ENCODE data around the gene PTCRA.
"Not testable (repeated sequence)": the region's sequence is repeated elsewhere in the genome, so short reads cannot be mapped to it uniquely, and the experiment has no call there.

PTCRA gene, protein sequence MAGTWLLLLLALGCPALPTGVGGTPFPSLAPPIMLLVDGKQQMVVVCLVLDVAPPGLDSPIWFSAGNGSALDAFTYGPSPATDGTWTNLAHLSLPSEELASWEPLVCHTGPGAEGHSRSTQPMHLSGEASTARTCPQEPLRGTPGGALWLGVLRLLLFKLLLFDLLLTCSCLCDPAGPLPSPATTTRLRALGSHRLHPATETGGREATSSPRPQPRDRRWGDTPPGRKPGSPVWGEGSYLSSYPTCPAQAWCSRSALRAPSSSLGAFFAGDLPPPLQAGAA

DNA sequence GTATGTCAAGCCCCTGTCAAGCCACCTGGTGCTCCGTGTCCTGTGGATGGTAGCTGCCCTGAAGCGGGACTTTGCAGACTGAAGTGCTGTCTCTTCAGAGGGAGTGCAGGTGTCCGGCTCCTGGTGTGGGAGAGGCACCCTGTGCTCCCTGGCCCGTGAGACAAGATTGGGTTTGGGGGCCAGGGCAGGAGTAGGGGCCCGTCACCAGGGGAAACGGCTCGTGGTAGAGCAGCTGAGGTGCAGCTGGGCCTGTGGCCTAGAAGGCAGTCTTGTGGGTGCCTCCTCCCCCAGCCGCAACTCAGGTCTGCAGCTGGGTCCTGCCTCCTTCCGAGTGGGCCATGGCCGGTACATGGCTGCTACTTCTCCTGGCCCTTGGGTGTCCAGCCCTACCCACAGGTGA lies at the start of gene PTCRA:
PTCRA (plus strand) TSS at position 322 of the 400 bp plus-strand sequence; CDS start at position 339, 17 bp downstream.
- no peak for DNase-seq (ENCODE audit: low spot score)

DNA sequence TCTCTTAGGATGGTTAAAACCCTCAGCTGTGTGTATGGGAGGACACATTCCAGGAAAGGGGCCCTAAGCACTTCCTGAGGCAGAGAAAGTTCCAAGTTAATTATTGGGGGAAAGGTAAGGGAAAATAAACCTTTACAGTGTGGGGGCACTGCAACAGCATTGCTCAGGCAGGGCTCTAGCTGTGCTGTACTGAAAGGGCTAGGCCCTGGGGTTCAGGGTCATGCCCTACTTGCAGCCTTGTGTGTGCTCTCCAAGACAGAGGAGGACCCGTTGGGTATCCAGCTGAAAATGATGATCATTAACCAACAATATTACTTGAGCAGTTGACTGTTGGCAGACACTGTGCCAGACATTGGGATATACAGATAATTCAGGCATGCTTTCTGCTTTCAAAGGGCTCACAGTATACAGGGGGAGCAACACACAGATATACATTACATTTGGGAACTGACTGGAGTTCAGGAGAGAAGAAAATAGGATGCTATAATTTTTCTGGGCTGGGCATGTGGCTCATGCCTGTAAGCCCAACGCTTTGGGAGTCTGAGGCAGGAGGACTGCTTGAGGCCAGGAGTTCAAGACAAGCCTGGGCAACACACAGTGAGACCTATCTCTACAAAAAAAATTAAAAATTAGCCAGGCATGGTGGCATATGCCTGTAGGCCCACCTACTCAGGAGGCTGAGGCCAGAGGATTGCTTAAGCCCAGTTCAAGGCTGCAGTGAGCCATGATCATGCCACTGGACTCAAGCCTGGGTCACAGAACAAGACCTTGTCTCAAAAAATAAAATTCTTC lies 45.5 kb upstream of the PTCRA start:
- no peak for DNase-seq (ENCODE audit: low spot score)

DNA sequence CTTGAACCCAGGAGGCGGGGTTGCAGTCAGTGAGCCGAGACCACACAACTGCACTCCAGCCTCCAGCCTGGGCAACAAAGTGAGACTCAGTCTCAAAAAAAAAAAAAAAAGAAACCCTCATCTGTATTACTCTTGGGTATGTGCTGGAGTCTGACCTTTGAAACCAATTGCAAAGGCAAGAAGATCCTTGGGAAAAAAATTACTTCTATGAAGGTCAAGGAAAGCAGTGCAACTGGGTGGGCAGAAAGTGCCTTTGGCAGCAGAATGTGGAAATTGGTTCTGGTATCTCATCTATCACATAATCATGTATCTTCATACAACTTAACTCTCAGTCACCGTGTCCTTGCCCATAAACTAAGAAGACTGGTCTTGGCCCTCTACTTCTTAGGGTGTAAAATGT lies 44.1 kb upstream of the PTCRA start:
- no peak for DNase-seq (ENCODE audit: low spot score)

DNA sequence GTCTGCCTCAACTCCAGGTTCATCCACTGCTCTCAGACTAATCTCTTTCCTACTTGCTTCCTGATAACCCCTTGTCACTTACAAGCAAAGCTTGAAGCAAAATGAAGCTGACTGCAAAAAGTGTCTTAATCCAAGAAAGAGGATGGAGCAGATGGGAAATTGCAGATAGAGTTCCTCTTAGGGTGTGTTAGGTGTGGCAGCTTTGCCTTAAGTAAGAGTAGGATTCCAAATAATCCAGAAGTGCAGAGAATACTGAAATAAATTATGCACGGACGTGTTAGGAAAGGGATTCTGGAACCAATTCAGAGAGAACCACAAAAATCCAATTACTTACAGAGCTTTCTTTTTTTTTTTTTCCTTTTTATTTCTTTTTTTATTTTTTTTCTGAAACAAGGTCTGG lies 42.5 kb upstream of the PTCRA start:
- no peak for DNase-seq (ENCODE audit: low spot score)

DNA sequence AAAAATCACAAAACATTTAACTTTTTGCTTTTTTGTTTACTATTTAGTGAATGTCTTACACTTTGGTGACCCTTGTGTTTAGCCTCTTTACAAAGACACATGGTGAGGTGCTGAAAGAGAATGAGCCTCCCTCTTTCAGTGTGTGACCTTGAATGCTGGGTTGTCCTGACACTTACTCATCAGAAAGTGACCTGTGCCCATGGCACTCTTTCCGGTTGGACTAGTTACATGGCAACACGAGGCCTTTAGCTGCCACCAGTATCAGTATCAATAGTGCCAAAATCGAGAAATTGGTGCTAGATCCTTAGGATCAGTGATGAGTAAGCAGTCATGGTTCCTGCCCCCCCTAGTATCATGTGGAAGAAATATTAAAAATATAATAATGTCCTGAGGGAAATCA lies 38.2 kb upstream of the PTCRA start:
- DNase-seq (ENCODE audit: low spot score) = no peak

DNA sequence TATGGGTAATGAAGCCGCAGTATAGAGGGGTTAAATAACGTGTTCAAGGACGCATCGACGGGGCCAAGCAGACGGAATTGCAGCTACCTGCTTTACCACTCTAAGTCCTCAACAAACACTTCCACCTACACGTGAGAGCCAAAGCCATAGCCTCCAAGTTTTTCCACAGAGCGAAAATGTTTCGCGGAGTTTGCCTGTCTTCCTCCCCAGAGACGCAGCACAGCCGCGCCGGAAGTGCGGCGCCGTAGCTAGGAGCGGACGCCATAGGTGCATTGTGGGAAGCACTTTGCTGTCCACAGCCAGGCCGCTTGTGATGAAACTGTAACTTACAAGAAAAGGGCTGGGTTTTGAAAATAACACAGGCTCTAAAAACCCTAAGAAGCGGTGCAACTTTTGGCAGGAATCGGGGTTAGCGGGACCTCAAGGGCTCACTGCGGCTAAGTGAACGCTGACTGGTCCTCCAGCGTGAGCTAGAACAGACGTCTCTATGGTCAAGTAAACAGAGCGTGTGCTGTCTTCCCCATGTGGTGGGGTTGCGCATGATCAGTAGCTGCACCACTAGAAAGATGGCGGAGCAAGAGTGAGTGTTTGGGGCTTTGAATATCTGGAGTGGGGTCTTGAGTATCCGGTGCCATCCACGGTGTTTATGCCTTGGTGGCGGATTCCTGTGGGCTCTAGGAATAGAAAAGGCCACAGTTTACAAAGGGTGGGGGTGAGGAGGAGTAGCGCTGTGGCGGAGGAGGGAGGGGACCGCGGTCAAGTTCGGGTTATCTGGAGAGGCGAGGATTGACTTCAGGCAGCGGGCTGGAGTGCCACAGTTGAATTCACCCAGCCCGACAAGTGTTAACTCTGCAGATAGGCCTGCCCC lies 36.2 kb upstream of the PTCRA start, which contains the start of gene RPL7L1:
RPL7L1 (plus strand) TSS at position 245 of the 868 bp plus-strand sequence; CDS start at position 540, 295 bp downstream.
- DNase-seq (ENCODE audit: low spot score) = peak; percentile 68

GRCh38 chr6:42880240-42880817 lies 35.5 kb upstream of the PTCRA start:
- not testable (repeated sequence) for DNase-seq (ENCODE audit: low spot score)

DNA sequence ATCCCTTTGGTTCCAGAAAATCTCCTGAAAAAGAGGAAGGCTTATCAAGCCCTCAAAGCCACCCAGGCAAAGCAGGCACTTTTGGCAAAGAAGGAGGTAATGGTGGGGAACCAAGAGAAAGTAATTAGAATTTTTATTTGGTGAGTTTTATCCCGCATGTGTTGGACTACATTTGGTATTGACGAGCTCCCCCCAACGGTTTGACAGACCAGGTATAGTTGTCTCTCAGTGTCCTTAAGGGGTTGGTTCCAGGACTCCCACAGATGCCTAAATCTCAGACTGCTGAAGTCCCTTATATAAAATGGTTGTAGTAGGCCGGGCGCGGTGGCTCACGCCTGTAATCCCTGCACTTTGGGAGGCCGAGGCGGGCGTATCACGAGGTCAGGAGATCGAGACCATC lies 35.0 kb upstream of the PTCRA start:
- DNase-seq (ENCODE audit: low spot score) = not testable (repeated sequence)

DNA sequence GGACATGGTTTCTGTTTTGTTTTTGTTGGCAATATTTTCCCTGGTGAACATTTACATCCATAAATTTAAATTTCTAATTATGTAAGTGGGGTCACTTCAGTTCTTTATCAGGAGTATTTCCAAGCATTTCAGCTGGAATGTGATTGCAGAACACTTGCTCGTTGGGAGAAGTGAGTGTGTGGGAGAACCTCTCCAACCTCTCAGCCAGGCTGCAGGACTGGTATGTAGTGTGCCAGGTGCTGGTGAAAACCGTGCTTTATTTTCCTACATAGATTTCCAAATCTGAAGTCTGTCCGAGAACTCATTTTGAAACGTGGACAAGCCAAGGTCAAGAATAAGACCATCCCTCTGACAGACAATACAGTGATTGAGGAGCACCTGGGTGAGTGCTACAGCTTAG lies 30.2 kb upstream of the PTCRA start:
- no peak for DNase-seq (ENCODE audit: low spot score)

DNA sequence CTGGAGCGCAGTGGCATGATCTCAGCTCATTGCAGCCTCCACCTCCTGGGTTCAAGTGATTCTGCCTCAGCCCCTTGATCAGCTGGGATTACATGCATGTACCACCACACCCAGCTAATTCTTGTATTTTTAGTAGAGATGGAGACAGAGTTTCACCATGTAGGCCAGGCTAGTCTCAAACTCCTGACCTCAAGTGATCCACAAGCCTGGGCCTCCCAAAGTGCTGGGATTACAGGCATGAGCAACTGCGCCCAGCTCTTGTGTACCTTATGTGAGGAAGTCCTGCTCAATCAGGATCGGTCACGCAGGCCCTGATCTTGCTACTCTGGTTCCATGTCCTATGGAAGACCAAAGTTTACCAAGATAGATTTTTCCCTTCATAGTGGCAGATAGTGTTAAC lies 27.7 kb upstream of the PTCRA start:
- DNase-seq (ENCODE audit: low spot score) = not testable (repeated sequence)

GRCh38 chr6:42889815-42890214 lies 26.0 kb upstream of the PTCRA start:
- DNase-seq (ENCODE audit: low spot score) = no peak

- peak; percentile 94 for DNase-seq (ENCODE audit: low spot score)
These were observed 25.3 kb upstream of the PTCRA start for GRCh38 chr6:42890311-42891198.

- DNase-seq (ENCODE audit: low spot score) = no peak
These were observed 24.6 kb upstream of the PTCRA start for GRCh38 chr6:42891199-42891722.

DNA sequence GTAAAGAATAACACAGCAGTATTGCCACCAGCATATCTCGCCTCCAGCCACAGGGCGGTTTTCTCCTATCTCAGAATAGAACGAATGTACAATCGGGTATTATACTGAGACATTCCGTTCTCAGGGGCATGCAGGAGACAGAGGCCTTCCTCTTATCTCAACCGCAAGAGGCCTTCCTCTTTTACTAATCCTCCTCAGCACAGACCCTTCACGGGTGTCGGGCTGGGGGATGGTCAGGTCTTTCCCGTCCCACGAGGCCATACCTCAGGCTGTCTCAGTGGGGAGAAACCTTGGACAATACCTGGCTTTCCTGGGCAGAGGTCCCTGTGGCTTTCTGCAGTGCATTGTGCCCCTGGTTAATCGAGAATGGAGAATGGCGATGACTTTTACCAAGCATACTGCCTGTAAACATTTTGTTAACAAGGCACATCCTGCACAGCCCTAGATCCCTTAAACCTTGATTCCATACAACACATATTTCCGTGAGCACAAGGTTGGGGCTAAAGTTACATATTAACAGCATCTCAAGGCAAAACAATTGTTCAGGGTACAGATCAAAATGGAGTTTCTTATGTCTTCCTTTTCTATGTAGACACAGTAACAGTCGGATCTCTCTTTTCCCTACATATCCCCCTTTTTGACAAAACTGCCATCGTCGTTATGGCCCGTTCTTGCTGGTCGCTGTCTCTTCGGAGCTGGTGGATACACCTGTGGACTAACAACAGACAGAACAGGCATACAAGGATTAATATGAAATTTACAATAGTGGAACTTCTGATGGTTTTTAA lies 21.6 kb upstream of the PTCRA start:
- DNase-seq (ENCODE audit: low spot score) = not testable (repeated sequence)

GRCh38 chr6:42896178-42896719 lies 19.6 kb upstream of the PTCRA start:
- no peak for DNase-seq (ENCODE audit: low spot score)

- DNase-seq (ENCODE audit: low spot score) = no peak
These were observed 16.9 kb upstream of the PTCRA start for GRCh38 chr6:42898891-42899361.

- DNase-seq (ENCODE audit: low spot score) = no peak
These were observed 16.0 kb upstream of the PTCRA start for GRCh38 chr6:42899871-42900270.

GRCh38 chr6:42901538-42901957 lies 14.3 kb upstream of the PTCRA start:
- peak; percentile 65 for DNase-seq (ENCODE audit: low spot score)

Measured in AG08396 (cell line).